ENCODE measurements around the gene WARS2.
"Not testable (repeated sequence)": the region's sequence is repeated elsewhere in the genome, so short reads cannot be mapped to it uniquely, and the experiment has no call there.

The WARS2 gene

DNA sequence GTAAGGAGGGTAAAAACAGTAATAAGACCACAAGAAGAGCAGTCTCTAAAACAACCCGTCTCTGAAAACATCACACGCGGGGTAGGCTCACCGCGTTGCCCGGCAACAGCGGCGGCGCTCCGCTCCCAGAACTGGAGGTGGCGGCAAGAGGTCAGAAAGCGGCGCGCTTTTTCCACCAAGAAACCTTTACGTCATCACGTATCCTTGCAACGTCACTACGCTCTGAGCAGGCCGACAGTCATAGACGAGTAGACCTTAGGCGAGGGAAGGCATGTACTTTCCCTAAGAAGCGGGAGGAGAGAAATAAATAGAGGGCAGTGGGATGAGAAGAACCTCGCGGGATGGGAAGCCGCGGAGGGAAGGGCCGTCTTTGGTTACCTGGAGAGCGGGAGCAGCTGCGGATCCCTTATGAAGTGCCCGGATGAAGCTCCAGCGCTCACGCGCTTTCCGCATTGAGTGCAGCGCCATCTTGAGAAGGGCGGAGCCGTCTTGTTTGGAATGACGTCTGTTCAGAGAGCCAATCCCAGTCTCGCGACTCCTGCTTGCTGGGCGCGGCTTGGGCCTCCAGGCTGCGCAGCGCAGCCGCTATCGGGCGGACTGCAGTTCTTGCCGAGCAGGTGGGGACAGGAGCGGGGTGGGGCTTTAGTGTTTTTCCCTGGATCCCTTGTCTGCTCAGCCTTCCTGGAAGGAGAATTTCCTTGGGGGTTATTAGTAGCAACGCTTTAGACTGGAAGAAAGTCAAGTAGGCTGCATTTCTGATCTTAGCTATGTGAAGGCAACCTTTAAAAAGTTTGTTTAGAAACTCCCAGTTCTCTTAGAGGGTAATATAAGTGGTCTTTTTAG is at the start of gene WARS2:
WARS2 (minus strand) TSS at position 477 of the 843 bp plus-strand sequence; CDS start at position 468, 9 bp downstream.
- Mint-ChIP-seq H3K4me3 (no peak within 1 kb of the TSS), H3K4me1 (peaks cover 24% of the 10 kb centered on the region), H3K27ac (no peak within 1 kb of the TSS), H3K9me3 (no peaks in the 10 kb centered on the region), H3K36me3 (peaks cover 8% of the 10 kb centered on the region)
- peak; percentile 94 for ATAC-seq
- DNase-seq (ENCODE audit: low spot score in 2 of 2) = peak; percentile 83 to 95

- H3K27ac Mint-ChIP-seq = no peak overlapping the region
- peaks cover 12% of the 10 kb centered on the region for H3K9me3 Mint-ChIP-seq
- H3K36me3 Mint-ChIP-seq = peaks cover 8% of the 10 kb centered on the region
- H3K4me1 Mint-ChIP-seq = no peaks in the 10 kb centered on the region
- H3K4me3 Mint-ChIP-seq = no peak overlapping the region
- DNase-seq (ENCODE audit: low spot score in 2 of 2) (no peak), ATAC-seq (no peak)
These were observed 48.5 kb upstream of the WARS2 start for GRCh38 chr1:119188926-119189325.

- Mint-ChIP-seq H3K4me3 (no peak overlapping the region), H3K36me3 (peaks cover 8% of the 10 kb centered on the region), H3K4me1 (no peaks in the 10 kb centered on the region), H3K9me3 (peaks cover 12% of the 10 kb centered on the region), H3K27ac (no peak overlapping the region)
- ATAC-seq (no peak), DNase-seq (ENCODE audit: low spot score in 2 of 2) (no peak)
These were observed 47.0 kb upstream of the WARS2 start for GRCh38 chr1:119187416-119187815.

DNA sequence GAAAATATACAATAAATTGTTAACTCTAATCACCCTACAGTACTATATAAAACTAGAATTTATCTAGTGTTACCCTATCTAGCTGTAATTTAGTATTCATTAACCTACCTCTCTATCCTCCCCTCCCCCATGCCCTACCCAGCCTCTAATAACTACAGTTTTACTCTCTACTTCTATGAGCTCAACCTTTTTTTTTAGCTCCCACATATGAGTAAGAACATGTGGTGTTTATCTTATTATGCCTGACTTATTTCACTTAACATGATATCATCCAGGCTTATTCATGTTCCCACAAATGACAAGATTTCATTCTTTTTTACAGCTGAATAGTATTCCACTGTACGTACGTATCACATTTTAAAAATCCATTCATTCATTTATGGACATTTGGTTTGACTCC is 46.0 kb upstream of the WARS2 start:
- no peak overlapping the region for H3K27ac Mint-ChIP-seq
- H3K4me1 Mint-ChIP-seq = no peaks in the 10 kb centered on the region

GRCh38 chr1:119184972-119185371 is 44.5 kb upstream of the WARS2 start:
- peaks cover 12% of the 10 kb centered on the region for H3K9me3 Mint-ChIP-seq
- no peaks in the 10 kb centered on the region for H3K4me1 Mint-ChIP-seq
- no peak overlapping the region for H3K4me3 Mint-ChIP-seq

More for the DNA sequence above, 46.0 kb upstream of the WARS2 start:
- Mint-ChIP-seq H3K36me3 (peaks cover 8% of the 10 kb centered on the region), H3K4me3 (no peak overlapping the region), H3K9me3 (peaks cover 12% of the 10 kb centered on the region)
- ATAC-seq (no peak), DNase-seq (ENCODE audit: low spot score in 2 of 2) (no peak)

DNA sequence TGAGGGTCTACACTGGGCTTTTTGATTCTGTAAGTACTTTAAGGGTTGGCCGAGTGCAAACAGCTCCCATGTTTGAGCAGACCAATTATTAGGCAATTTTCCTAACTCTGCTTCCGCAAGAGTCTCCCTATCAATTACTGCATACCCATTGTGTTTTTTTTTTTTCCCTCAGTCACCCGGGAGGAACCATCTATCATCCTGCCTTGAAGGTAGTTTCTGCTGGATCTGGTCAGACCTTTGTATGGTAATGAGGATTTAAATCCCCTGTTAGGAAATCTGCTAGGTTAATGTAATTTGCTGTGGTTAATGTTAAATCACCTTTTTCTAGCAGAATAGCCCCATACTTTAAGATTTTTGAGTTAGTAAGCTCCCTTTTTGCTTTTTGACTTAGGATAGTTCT is 40.8 kb upstream of the WARS2 start:
- Mint-ChIP-seq H3K4me3 (no peak overlapping the region), H3K4me1 (no peaks in the 10 kb centered on the region), H3K9me3 (peaks cover 4% of the 10 kb centered on the region), H3K36me3 (no peaks in the 10 kb centered on the region), H3K27ac (no peak overlapping the region)
- ATAC-seq = no peak
- DNase-seq (ENCODE audit: low spot score in 2 of 2) = no peak

More at GRCh38 chr1:119184972-119185371, 44.5 kb upstream of the WARS2 start:
- peaks cover 8% of the 10 kb centered on the region for H3K36me3 Mint-ChIP-seq
- DNase-seq (ENCODE audit: low spot score in 2 of 2) = no peak
- ATAC-seq = no peak
- no peak overlapping the region for H3K27ac Mint-ChIP-seq

DNA sequence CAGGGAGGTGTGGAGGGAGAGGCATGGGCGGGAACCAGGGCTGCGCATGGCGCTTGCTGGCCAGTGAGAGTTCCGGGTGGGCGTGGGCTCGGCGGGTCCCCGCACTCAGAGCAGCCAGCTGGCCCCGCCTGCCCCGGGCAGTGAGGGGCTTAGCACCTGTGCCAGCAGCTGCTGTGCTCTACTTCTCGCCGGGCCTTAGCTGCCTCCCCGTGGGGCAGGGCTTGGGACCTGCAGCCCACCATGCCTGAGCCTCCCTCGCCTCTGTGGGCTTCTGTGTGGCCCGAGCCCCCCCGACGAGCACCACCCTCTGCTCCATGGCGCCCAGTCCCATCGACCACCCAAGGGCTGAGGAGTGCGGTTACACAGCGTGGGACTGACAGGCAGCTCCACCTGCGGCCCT is 38.6 kb upstream of the WARS2 start:
- no peaks in the 10 kb centered on the region for H3K36me3 Mint-ChIP-seq
- H3K9me3 Mint-ChIP-seq = peaks cover 4% of the 10 kb centered on the region
- ATAC-seq (no peak), DNase-seq (ENCODE audit: low spot score in 2 of 2) (peak in 1 of 2 donors; percentile 12)
- H3K4me3 Mint-ChIP-seq = no peak overlapping the region
- H3K4me1 Mint-ChIP-seq = no peaks in the 10 kb centered on the region
- no peak overlapping the region for H3K27ac Mint-ChIP-seq

- DNase-seq (ENCODE audit: low spot score in 2 of 2) = peak in 1 of 2 donors; percentile 23
- not testable (repeated sequence) for H3K9me3 Mint-ChIP-seq, H3K4me3 Mint-ChIP-seq, H3K27ac Mint-ChIP-seq, H3K4me1 Mint-ChIP-seq, ATAC-seq, H3K36me3 Mint-ChIP-seq
These were observed 32.5 kb upstream of the WARS2 start for GRCh38 chr1:119172927-119173326.

- not testable (repeated sequence) for H3K4me3 Mint-ChIP-seq; H3K36me3 Mint-ChIP-seq; ATAC-seq; H3K9me3 Mint-ChIP-seq; H3K27ac Mint-ChIP-seq; H3K4me1 Mint-ChIP-seq; DNase-seq (ENCODE audit: low spot score in 2 of 2)
These were observed 31.0 kb upstream of the WARS2 start for GRCh38 chr1:119171381-119172010.

GRCh38 chr1:119163396-119163795 is 22.9 kb upstream of the WARS2 start:
- no peaks in the 10 kb centered on the region for H3K9me3 Mint-ChIP-seq
- ATAC-seq (no peak), DNase-seq (ENCODE audit: low spot score in 2 of 2) (no peak)
- no peak overlapping the region for H3K27ac Mint-ChIP-seq
- H3K36me3 Mint-ChIP-seq = peaks cover 56% of the 10 kb centered on the region
- H3K4me3 Mint-ChIP-seq = no peak overlapping the region
- no peaks in the 10 kb centered on the region for H3K4me1 Mint-ChIP-seq

GRCh38 chr1:119160866-119161265 is 20.4 kb upstream of the WARS2 start:
- Mint-ChIP-seq H3K4me1 (peaks cover 3% of the 10 kb centered on the region), H3K36me3 (peaks cover 79% of the 10 kb centered on the region), H3K27ac (no peak overlapping the region), H3K4me3 (no peak overlapping the region), H3K9me3 (no peaks in the 10 kb centered on the region)
- ATAC-seq (no peak), DNase-seq (ENCODE audit: low spot score in 2 of 2) (no peak)

GRCh38 chr1:119160409-119160808 is 20.0 kb upstream of the WARS2 start:
- ATAC-seq = no peak
- H3K4me3 Mint-ChIP-seq = no peak overlapping the region
- peaks cover 82% of the 10 kb centered on the region for H3K36me3 Mint-ChIP-seq
- peaks cover 6% of the 10 kb centered on the region for H3K4me1 Mint-ChIP-seq
- DNase-seq (ENCODE audit: low spot score in 2 of 2) = no peak
- H3K9me3 Mint-ChIP-seq = no peaks in the 10 kb centered on the region
- no peak overlapping the region for H3K27ac Mint-ChIP-seq

DNA sequence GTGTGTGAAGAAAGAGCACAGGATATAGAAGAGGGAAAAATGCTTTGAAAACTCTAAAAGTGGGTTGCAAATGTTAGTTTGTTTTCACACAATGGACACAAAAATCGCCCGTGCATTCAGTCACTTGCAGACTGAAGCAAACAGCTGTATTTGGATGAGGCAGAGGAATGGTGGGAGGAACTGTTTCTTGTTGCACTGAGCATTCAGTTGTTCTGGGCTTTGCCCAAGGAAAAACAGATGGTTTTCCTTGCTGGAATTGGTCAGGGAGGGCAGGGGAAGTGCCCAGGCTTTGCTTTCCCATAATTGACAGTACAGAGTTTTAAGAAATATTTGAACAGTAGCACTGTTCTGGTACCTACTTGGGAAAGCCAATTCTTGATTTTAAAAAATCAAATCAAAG is 19.5 kb upstream of the WARS2 start:
- DNase-seq (ENCODE audit: low spot score in 2 of 2) (no peak), ATAC-seq (no peak)
- Mint-ChIP-seq H3K4me3 (no peak overlapping the region), H3K4me1 (peaks cover 9% of the 10 kb centered on the region), H3K9me3 (no peaks in the 10 kb centered on the region), H3K36me3 (peaks cover 81% of the 10 kb centered on the region), H3K27ac (no peak overlapping the region)

GRCh38 chr1:119159111-119159510 is 18.7 kb upstream of the WARS2 start:
- Mint-ChIP-seq H3K36me3 (peaks cover 75% of the 10 kb centered on the region), H3K4me3 (no peak overlapping the region), H3K4me1 (peaks cover 15% of the 10 kb centered on the region), H3K27ac (no peak overlapping the region), H3K9me3 (no peaks in the 10 kb centered on the region)
- DNase-seq (ENCODE audit: low spot score in 2 of 2) = no peak
- no peak for ATAC-seq

GRCh38 chr1:119156761-119157160 is 16.3 kb upstream of the WARS2 start:
- DNase-seq (ENCODE audit: low spot score in 2 of 2); H3K4me3 Mint-ChIP-seq; ATAC-seq; H3K9me3 Mint-ChIP-seq; H3K27ac Mint-ChIP-seq: not testable (repeated sequence)
- peaks cover 64% of the 10 kb centered on the region for H3K36me3 Mint-ChIP-seq
- peaks cover 18% of the 10 kb centered on the region for H3K4me1 Mint-ChIP-seq

- not testable (repeated sequence) for H3K27ac Mint-ChIP-seq; H3K4me3 Mint-ChIP-seq; DNase-seq (ENCODE audit: low spot score in 2 of 2); H3K9me3 Mint-ChIP-seq; ATAC-seq
- Mint-ChIP-seq H3K36me3 (peaks cover 64% of the 10 kb centered on the region), H3K4me1 (peaks cover 18% of the 10 kb centered on the region)
These were observed 14.6 kb upstream of the WARS2 start for GRCh38 chr1:119155069-119155468.

Data from stimulated activated effector memory CD8-positive, alpha-beta T cell treated with anti-CD3 and anti-CD28 coated beads, Interleukin-12 subunit alpha, Interleukin-12 subunit beta, amount 100 ng/mL, for 72 hours (primary cell).